HG02571 (cell line): ENCODE data around the gene RAB12.
"Not testable (repeated sequence)": the region's sequence is repeated elsewhere in the genome, so short reads cannot be mapped to it uniquely, and the experiment has no call there.

Experiments used
- ATAC-seq: cut with Tn5 transposase; IDR thresholded peaks from one replicate; pipeline ENCODE4 v1.9.1; 2021; ENCODE audit warnings: mild to moderate bottlenecking, moderate library complexity; ENCODE audit not compliant: unreplicated experiment

Gene RAB12

GRCh38 chr18:8610459-8610851 lies 1.2 kb downstream of the RAB12 start:
- no peak for ATAC-seq

GRCh38 chr18:8611916-8612576 lies 2.8 kb downstream of the RAB12 start:
- ATAC-seq = no peak

GRCh38 chr18:8614875-8615274 lies 5.6 kb downstream of the RAB12 start:
- ATAC-seq = no peak

GRCh38 chr18:8615397-8616027 lies 6.3 kb downstream of the RAB12 start:
- ATAC-seq = no peak

GRCh38 chr18:8616028-8616401 lies 6.8 kb downstream of the RAB12 start:
- no peak for ATAC-seq

- no peak for ATAC-seq
These were observed 8.7 kb downstream of the RAB12 start for GRCh38 chr18:8617907-8618306.

- ATAC-seq = no peak
These were observed 9.8 kb downstream of the RAB12 start for GRCh38 chr18:8619041-8619440.

- ATAC-seq = no peak
These were observed 10.8 kb downstream of the RAB12 start for GRCh38 chr18:8619835-8620577.

- ATAC-seq = no peak
These were observed 11.6 kb downstream of the RAB12 start for GRCh38 chr18:8620845-8621244.

- ATAC-seq = not testable (repeated sequence)
These were observed 13.4 kb downstream of the RAB12 start for GRCh38 chr18:8622625-8623024.

- ATAC-seq = no peak
These were observed 14.4 kb downstream of the RAB12 start for GRCh38 chr18:8623549-8624106.

- no peak for ATAC-seq
These were observed 16.3 kb downstream of the RAB12 start for GRCh38 chr18:8625461-8626092.

- no peak for ATAC-seq
These were observed 17.3 kb downstream of the RAB12 start for GRCh38 chr18:8626414-8627106.

GRCh38 chr18:8627107-8627472 lies 17.9 kb downstream of the RAB12 start:
- ATAC-seq = no peak

GRCh38 chr18:8627540-8627939 lies 18.3 kb downstream of the RAB12 start:
- ATAC-seq = no peak

- ATAC-seq = no peak
These were observed 20.4 kb downstream of the RAB12 start for GRCh38 chr18:8629602-8630001.

- ATAC-seq = no peak
These were observed 21.3 kb downstream of the RAB12 start for GRCh38 chr18:8630546-8630945.

GRCh38 chr18:8631265-8631664 lies 22.0 kb downstream of the RAB12 start:
- ATAC-seq = no peak

GRCh38 chr18:8632386-8632785 lies 23.1 kb downstream of the RAB12 start:
- ATAC-seq = no peak

- ATAC-seq = no peak
These were observed 25.3 kb downstream of the RAB12 start for GRCh38 chr18:8634508-8634907.

- no peak for ATAC-seq
These were observed 25.9 kb downstream of the RAB12 start for GRCh38 chr18:8635087-8635486.
